Measurements from ENCODE around the gene PRPS2. TPM values are rescaled to one million over a fixed set of nuclear protein-coding genes. Genes with fewer than 3 reads are reported as not detected.

The PRPS2 gene
- 34.6 and 36.5 TPM in 2 replicates for total RNA-seq

GRCh38 chrX:12791257-12792228 lies at the start of gene PRPS2:
TSS of gene PRPS2 (plus strand) at chrX:12791412. CDS start at chrX:12791498, 86 bp downstream.

GRCh38 chrX:12866451-12867377 lies 75.5 kb downstream of the PRPS2 start, which contains the start of gene TLR7:
TSS of gene TLR7 (plus strand) at chrX:12867072. CDS start at chrX:12867579, 507 bp downstream.

Other genes with a start within 250 kb of the PRPS2 start
- not detected in 2 replicates for gene TLR7, start 75.7 kb downstream of the PRPS2 start, total RNA-seq
- not detected in 2 replicates for gene TLR8, start 115.2 kb downstream of the PRPS2 start, total RNA-seq
- gene TMSB4X, start 183.7 kb downstream of the PRPS2 start, total RNA-seq, result 9,264 and 10,235 TPM in 2 replicates

All from smooth muscle cell of trachea (primary cell).